ENCODE data around the gene NISCH.

DNA sequence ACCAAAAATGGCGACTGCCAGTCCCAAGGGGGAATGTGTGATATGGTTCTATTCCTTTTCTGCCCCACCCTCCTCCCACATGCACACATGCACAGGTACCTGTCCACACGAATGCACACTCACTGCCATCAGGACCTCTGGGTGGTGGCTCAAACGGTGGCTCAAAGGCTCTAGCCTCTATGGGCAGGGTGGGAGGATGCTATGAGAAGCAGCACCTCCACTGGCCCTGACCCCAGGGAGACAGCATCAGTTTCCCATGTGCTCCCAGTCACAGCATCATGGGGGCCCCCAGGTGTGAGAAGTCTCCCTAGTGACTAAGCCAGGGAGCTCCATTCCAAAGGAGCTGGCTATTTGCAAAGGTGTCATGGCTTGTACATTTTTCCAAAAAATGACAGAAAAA lies 26.4 kb upstream of the NISCH start:
- TF ChIP-seq, protein P1, sequence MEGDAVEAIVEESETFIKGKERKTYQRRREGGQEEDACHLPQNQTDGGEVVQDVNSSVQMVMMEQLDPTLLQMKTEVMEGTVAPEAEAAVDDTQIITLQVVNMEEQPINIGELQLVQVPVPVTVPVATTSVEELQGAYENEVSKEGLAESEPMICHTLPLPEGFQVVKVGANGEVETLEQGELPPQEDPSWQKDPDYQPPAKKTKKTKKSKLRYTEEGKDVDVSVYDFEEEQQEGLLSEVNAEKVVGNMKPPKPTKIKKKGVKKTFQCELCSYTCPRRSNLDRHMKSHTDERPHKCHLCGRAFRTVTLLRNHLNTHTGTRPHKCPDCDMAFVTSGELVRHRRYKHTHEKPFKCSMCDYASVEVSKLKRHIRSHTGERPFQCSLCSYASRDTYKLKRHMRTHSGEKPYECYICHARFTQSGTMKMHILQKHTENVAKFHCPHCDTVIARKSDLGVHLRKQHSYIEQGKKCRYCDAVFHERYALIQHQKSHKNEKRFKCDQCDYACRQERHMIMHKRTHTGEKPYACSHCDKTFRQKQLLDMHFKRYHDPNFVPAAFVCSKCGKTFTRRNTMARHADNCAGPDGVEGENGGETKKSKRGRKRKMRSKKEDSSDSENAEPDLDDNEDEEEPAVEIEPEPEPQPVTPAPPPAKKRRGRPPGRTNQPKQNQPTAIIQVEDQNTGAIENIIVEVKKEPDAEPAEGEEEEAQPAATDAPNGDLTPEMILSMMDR (IDR thresholded peaks at IDR 0.05): no peak
- TF ChIP-seq POLR2AphosphoS5 (IDR thresholded peaks at IDR 0.05; ENCODE audit: low read depth, low read length) (no peak), SIN3A (IDR thresholded peaks at IDR 0.05; ENCODE audit: borderline replicate concordance, insufficient read depth, low read depth, low read length) (no peak), TCF7L2 (IDR thresholded peaks at IDR 0.05; ENCODE audit: low read depth, low read length) (no peak)
- TF ChIP-seq, protein P2, sequence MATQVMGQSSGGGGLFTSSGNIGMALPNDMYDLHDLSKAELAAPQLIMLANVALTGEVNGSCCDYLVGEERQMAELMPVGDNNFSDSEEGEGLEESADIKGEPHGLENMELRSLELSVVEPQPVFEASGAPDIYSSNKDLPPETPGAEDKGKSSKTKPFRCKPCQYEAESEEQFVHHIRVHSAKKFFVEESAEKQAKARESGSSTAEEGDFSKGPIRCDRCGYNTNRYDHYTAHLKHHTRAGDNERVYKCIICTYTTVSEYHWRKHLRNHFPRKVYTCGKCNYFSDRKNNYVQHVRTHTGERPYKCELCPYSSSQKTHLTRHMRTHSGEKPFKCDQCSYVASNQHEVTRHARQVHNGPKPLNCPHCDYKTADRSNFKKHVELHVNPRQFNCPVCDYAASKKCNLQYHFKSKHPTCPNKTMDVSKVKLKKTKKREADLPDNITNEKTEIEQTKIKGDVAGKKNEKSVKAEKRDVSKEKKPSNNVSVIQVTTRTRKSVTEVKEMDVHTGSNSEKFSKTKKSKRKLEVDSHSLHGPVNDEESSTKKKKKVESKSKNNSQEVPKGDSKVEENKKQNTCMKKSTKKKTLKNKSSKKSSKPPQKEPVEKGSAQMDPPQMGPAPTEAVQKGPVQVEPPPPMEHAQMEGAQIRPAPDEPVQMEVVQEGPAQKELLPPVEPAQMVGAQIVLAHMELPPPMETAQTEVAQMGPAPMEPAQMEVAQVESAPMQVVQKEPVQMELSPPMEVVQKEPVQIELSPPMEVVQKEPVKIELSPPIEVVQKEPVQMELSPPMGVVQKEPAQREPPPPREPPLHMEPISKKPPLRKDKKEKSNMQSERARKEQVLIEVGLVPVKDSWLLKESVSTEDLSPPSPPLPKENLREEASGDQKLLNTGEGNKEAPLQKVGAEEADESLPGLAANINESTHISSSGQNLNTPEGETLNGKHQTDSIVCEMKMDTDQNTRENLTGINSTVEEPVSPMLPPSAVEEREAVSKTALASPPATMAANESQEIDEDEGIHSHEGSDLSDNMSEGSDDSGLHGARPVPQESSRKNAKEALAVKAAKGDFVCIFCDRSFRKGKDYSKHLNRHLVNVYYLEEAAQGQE (IDR thresholded peaks at IDR 0.05; ENCODE audit: insufficient read depth in 1 of 2, low read depth in 2 of 2, low read length in 1 of 2): no peak

Data from Panc1 (cell line).